NK-92 (cell line): Measurements from ENCODE around the gene FANCM.

Source experiments
- DNase-seq: peaks from one replicate; lab custom pipeline; 2025; ENCODE audit not compliant: unreplicated experiment; lab: John Stamatoyannopoulos, UW

Gene FANCM

DNA sequence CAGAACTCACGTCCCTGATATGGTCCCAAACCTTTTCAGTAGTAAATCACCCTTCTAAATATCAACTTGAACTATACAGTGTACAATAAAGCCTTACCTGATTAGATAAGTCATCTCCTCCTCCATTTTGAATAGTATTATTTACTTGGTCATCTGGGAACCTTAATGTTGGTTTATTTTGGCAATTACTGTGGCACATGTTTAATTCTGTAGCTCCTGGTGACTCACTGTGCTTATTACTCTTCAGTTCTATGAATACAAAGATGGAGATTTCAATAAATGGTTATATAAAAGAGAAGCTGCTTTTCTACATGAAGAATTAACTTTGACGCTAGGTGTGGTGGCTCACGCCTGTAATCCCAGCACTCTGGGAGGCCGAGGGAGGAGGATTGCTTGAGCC, 91.8 kb downstream of the FANCM start:
- no peak for DNase-seq

DNA sequence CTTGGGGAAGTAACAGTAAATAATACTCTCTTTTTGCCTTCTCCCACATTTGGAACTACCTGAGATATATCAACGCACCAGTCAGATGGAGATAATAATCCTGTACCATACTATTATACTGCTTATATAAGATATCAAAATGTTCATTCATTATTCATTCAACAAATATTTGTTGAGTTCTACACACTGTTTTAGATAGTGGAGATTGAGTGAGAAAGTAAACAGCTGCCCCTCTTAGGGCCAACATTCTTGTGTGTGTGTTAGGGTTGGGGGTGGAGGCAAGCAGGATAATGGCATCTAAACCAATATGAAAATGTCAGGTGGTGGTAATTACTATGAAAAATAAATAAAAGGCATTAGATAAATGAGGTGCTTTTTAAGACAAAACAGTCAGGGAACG, 103.3 kb downstream of the FANCM start:
- DNase-seq: no peak

DNA sequence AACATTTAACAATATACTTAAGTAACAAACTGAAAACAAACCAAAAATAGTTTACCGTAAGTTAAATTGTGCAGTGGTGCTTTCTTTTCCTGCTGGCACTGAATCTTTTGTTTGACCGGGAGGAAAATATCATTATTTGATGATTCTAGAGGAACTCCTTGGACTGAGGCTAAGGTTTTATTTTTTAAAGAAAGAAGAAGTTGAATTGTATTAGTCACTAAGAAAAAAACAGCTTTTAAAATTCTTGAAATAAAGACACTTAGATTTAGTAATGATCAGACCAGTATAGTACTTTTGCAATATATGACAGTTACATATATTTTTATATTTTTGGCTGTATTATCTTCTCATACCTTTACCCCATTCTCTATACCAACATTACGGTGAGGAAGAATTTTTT, 107.0 kb downstream of the FANCM start:
- DNase-seq: no peak

DNA sequence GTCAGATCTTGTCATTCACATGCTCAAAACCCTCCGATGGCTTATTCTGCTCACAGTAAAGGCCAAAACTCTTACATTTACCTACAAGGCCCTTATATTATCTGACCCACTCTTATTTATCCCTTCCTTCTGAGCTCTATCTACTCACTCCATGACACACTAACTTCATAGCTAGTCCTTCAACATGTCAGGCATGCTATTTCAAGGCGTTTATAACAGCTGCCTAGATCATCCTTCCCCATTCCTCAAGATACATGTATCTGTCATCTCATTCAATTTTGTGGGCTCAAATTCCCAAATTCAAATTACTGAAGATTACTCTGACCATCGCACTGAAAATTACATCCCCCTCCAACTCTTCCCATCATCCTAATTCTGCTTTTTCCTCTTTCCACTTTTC, 110.4 kb downstream of the FANCM start:
- no peak for DNase-seq

DNA sequence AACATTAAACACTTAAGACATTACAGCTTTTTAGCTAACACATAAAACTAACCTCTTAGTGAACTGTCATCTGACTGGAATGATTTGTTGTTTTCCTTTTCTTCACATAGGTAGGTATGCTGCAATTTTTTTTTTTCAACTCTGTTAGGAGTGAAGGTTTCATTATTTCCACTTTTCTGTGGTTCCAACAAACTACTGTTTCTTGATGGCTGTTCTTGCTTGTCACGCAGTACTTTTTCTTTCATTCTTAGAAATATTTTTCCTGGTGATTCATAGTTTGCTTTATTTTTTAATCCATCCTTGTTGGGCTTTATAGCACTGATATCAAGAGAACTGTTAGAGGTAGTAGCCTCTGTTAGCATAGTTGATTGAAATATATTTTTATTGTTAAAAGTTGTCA, 111.0 kb downstream of the FANCM start:
- DNase-seq: no peak

DNA sequence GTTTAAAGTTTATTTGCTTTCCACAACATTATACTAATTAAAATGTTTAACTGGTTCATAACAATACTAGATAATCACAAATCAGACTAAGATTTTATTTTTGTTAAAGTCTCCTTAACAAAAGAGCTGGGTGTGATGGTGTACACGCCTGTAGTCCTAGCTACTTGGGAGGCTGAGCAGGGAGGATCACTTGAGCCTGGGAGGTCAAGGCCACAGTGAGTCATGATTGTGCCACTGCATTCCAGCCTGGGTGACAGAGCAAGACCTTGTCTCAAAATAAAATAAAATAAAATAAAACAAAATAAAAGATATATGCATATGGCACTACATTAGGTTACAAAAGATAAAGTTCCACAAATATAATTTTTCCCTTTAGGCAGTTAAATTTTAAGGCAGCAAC, 111.7 kb downstream of the FANCM start:
- DNase-seq: no peak

DNA sequence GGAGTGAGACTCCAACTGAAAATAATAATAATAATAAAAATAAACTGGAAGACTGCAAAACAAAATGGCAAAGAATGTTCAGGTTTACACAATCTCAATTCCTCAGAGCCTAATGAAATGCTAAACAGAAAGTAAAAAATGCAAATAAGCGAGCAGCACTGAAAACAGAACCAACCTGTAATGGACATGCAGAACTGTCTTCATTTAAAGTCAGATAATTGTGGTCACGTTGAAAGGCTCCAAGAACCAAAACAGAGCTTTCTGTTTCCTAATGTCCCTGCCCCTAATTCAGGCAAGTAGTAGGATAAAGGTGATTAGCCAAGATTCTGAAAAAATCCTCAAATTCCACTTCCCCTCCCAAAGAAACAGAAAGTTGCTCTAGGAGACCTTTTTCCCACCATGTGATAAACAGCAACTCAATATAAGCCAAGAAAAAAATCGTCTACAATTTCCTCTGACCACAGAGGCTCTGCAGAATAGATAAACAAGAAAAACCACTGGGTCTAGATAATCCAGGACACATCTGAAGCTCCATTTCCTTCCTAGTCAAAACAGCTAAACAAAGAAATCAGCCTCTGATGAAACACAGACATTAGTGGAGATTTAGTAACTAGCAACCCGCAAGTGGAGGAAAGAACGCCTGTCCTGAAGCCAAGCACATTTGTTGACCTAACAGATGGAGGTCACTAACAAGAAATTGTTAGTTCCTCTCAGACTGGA, 114.3 kb downstream of the FANCM start:
- DNase-seq: no peak
